GM13976 (cell line): Measurements from ENCODE around the gene ERLIN1.

Experiments
- DNase-seq: peaks from one replicate; pipeline ENCODE4 v3.0.0; 2012; ENCODE audit warnings: low spot score
- in situ Hi-C: fragments of 300-500 bp; cut with MboI; formaldehyde crosslinking; loops from one replicate; pipeline ENCODE4 v1.12.0; 2022; ENCODE audit warnings: low sequenced_read_pairs, mixed read lengths, inconsistent platforms; ENCODE audit not compliant: unreplicated experiment
- TF ChIP-seq, protein P1 (sequence below): IDR thresholded peaks from 2 replicates; pipeline ENCODE4 v1.5.1; 2012; ENCODE audit warnings: borderline replicate concordance, mild to moderate bottlenecking; ENCODE audit not compliant: insufficient read depth; ENCODE audit errors: extremely low read depth, missing control alignments, control extremely low read depth

Gene ERLIN1

DNA sequence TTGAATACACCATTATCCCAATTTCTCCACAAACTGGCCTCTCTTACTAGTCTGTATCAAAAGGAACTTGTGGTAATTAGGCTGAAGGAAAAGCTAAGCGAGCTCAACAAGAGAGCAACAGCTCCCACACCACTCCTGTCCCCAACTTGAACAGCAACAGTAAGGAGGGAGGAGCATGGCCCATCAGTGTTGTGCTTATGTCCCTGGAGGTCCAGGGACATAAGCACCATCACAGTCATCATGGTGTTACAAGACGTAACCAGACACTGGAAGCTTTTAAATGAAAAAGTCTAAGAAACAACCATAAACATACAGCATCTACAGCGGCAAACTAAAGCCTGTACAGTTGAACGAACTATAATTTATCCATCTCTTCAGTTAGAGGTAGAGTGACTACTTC lies 989 bp downstream of the ERLIN1 start:
- DNase-seq, result peak; percentile 31
- TF ChIP-seq, protein P1, sequence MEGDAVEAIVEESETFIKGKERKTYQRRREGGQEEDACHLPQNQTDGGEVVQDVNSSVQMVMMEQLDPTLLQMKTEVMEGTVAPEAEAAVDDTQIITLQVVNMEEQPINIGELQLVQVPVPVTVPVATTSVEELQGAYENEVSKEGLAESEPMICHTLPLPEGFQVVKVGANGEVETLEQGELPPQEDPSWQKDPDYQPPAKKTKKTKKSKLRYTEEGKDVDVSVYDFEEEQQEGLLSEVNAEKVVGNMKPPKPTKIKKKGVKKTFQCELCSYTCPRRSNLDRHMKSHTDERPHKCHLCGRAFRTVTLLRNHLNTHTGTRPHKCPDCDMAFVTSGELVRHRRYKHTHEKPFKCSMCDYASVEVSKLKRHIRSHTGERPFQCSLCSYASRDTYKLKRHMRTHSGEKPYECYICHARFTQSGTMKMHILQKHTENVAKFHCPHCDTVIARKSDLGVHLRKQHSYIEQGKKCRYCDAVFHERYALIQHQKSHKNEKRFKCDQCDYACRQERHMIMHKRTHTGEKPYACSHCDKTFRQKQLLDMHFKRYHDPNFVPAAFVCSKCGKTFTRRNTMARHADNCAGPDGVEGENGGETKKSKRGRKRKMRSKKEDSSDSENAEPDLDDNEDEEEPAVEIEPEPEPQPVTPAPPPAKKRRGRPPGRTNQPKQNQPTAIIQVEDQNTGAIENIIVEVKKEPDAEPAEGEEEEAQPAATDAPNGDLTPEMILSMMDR, result no peak
- in situ Hi-C loops, result no loop called here

DNA sequence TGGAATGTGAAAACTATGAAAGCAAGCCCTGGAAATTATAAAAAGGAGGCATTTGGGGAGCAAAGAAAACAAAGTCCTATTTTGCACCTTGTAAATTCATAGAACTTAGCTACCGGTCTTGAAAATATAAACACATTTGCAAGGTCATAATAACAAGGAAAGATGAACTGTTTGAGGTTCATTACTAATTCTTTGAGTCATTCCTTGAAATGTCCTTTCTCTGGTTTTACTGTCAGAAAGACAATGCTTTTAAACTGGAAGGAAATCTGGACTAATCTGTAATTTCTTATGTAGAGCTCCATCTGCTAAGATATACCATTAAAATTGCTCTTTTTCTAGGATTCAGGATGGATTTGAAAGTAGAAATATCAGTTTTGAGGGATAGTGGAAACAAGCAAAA lies 1.4 kb downstream of the ERLIN1 start:
- in situ Hi-C loops, result no loop called here
- TF ChIP-seq, protein P1, result no peak
- DNase-seq, result no peak

DNA sequence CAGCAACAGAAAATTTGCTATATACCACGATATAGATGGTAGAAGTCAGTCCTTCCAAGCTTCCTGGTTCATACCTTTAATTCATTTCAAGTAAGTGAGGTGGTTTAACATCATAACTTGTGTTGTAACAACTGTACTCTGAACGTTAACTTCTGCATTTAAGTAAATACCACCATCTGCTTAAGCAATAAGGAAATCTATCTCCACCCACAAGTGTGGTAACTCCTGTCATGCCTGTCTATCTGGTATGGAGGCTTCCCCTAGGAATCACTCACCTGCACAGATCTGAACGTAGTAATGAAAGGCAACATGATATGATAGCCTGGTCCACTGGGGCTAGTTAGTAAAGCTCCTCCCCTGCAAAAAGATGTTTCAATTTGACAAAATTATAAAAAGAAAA lies 2.3 kb downstream of the ERLIN1 start:
- in situ Hi-C loops, result no loop called here
- no peak for DNase-seq

DNA sequence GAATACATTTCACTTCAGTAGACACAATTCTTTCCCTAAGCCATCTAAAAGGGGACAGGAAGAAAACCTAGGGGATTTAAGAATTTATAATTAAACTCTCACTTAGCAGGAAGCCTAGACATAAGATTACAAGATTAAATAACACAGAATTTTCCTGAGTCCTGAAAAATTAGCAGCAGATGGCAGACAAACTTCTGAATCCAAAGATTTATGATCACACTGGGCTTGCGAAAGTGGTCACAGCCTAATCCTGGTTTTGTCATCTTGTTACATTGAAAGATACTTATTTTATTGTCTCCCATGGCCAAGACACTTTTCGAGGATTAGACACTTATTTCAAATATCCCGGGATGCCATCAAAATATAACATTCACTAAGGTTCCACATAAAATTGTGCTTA lies 2.9 kb downstream of the ERLIN1 start:
- DNase-seq, result no peak
- in situ Hi-C loops, result no loop called here
- TF ChIP-seq, protein P1, result no peak

More for the DNA sequence above, 2.3 kb downstream of the ERLIN1 start:
- TF ChIP-seq, protein P1, result no peak

DNA sequence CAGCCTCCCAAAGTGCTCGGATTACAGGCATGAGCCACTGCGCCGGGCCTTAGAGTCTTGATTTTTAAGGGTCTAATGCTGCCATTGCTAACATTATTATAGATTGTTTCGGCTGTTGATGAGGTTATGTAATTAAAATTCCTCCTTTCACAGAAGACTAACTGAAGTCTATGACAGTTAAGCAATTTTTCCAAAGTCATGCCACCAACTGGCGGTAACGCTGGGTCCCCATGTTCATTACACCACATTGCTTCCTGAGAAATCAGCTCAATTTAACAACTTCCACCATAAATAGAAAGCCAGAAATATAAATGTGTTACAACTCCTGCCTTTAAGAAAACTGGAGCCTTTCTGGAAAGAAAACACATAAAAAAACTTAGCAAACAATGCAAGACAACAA lies 3.5 kb downstream of the ERLIN1 start:
- no peak for DNase-seq
- TF ChIP-seq, protein P1, result no peak
- in situ Hi-C loops, result no loop called here

DNA sequence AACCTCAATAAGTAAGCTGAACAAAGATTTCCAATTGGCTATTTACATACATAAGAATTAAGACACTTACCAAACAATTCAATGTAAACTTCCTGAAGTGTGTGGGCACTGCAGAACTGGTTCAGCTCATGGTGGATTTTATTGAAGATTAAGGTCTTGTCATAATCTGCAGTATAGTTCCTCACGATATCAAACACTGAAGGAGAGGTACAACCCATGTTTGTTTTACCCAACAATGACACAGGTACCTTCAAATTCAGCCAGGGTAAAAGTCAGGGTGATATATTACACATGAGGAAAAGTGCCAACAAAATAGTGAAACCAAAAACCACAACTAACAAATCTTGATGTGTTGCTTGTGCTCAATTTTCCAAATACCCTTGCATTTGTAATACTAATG lies 10.0 kb downstream of the ERLIN1 start:
- no peak for DNase-seq
- TF ChIP-seq, protein P1, result no peak
- in situ Hi-C loops, result no loop called here
